Fibroblast of pulmonary artery (primary cell): ENCODE measurements around the gene TBC1D16.
"Not testable (repeated sequence)": the region's sequence is repeated elsewhere in the genome, so short reads cannot be mapped to it uniquely, and the experiment has no call there.

Experiments
- DNase-seq: peaks from one replicate; pipeline ENCODE4 v3.0.0-alpha.2; 2010; ENCODE audit warnings: low read depth
- H3K4me3 ChIP-seq: replicated peaks from 2 replicates; pipeline ENCODE4 v1.5.1; 2011; ENCODE audit warnings: low read depth, mild to moderate bottlenecking, control low read depth, low read length, moderate library complexity
- TF ChIP-seq, protein P1 (sequence below): IDR thresholded peaks from 2 replicates; pipeline ENCODE4 v1.5.1; 2011; ENCODE audit warnings: mild to moderate bottlenecking, control low read depth, low read length, inconsistent platforms; ENCODE audit errors: missing control alignments

Gene TBC1D16

DNA sequence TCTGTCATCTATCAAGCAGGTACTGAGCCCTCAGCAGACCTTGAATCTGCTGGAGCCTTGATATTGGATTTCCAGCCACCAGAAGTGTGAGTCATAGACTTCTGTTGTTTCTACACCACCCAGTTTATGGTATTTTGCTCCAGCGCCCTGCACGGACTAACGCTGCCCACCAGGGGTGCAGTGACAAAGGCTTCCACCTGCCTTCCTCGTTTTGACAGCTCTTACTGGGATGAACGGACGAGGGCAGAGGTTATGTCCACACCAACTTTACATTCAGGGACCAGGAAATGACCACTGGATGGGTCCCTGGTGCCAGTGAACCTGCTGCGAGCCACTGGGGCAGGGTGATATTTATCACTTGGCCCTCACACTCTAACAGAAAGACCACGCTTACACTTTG is 129.8 kb downstream of the TBC1D16 start:
- no peak for DNase-seq
- H3K4me3 ChIP-seq = no peak overlapping the region
- TF ChIP-seq, protein P1, sequence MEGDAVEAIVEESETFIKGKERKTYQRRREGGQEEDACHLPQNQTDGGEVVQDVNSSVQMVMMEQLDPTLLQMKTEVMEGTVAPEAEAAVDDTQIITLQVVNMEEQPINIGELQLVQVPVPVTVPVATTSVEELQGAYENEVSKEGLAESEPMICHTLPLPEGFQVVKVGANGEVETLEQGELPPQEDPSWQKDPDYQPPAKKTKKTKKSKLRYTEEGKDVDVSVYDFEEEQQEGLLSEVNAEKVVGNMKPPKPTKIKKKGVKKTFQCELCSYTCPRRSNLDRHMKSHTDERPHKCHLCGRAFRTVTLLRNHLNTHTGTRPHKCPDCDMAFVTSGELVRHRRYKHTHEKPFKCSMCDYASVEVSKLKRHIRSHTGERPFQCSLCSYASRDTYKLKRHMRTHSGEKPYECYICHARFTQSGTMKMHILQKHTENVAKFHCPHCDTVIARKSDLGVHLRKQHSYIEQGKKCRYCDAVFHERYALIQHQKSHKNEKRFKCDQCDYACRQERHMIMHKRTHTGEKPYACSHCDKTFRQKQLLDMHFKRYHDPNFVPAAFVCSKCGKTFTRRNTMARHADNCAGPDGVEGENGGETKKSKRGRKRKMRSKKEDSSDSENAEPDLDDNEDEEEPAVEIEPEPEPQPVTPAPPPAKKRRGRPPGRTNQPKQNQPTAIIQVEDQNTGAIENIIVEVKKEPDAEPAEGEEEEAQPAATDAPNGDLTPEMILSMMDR = no peak

DNA sequence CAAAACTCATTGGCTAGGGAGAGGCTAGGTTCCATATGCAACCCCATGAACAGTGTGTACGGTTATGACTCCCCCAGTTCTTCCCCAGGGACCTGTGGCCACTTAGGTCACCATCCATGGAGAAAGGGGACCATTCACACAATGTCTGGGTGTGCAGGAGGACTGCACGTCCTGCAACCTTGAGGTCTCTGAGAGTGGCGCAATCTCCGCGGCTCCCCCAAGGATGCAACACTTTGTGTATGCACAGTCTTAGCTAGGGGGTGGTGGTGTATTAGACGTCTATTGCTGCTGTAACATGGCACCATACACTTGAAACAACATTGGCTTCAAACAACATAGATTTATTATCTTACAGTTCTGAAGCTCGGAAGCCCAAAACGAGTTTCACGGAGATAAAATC is 130.8 kb downstream of the TBC1D16 start:
- H3K4me3 ChIP-seq = no peak overlapping the region
- no peak for DNase-seq
- TF ChIP-seq, protein P1 = no peak

DNA sequence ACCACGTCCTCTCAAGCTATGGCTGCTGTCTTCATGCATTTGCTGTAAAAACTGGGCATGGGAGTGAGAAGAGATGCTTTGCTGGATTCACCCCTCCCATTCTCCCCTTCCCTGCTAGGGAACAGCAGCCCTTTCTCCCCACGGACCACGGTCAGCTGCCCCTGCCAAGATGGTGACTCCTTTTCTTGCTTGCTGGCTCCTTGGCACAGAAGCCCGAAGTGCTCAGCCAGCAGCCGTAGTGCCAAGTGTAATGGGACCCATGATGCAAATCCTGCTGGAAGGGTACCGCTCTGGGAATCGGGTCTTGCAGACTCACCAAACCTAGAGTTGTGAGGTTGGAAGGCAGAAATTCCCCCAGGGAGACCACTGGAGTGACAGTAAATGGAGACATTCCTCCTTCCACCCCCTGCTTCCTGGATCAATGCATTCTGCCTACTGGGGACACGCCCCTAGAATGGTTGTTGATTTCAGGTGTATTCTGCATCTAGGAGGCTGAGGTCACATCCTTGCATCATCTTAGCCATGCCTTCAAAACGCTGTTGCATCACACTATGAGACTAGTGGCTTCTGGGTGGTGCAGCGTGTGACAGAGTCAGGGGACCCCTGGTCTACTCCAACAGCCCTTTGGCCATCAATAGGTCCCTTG is 133.4 kb downstream of the TBC1D16 start:
- DNase-seq = no peak
- TF ChIP-seq, protein P1 = no peak
- no peak overlapping the region for H3K4me3 ChIP-seq

DNA sequence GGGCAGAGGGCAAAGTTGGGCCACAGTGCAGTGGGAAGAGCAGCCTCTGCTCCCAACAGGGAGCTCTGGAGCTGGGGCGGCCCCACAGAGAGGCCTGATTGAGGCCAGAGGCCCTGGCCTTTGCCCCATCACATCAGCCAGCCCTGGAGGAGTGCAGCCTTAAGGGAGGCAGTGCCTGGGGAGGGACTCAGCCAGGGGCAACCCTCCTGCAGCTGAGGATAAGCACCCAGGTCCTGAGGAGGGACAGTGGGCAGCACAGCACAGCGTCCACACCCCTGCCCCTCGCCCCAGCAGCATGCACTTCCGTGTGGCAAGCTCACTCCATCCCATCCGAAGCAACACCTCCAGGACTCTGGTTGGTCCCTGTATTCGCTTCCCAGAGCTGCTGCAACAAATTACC is 134.5 kb downstream of the TBC1D16 start:
- H3K4me3 ChIP-seq = no peak overlapping the region
- DNase-seq = no peak
- TF ChIP-seq, protein P1 = no peak

DNA sequence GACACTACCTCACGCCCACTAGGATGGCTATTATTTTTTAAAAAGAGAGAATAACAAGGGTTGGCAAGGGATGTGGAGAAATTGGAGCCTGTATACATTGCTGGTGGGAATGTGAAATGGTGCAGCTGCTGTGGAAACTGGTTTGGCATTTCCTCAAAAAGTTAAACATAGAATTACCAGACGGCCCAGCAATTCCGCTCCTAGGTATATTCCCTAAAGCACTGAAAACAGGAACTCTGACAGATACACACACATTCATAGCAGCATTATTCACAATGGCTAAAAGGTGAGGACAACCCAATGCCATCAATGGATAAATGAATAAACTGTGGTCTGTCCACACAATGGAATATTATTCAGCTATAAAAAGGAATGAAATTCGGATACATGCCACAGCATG is 136.1 kb downstream of the TBC1D16 start:
- TF ChIP-seq, protein P1 = no peak
- DNase-seq = no peak
- no peak overlapping the region for H3K4me3 ChIP-seq

DNA sequence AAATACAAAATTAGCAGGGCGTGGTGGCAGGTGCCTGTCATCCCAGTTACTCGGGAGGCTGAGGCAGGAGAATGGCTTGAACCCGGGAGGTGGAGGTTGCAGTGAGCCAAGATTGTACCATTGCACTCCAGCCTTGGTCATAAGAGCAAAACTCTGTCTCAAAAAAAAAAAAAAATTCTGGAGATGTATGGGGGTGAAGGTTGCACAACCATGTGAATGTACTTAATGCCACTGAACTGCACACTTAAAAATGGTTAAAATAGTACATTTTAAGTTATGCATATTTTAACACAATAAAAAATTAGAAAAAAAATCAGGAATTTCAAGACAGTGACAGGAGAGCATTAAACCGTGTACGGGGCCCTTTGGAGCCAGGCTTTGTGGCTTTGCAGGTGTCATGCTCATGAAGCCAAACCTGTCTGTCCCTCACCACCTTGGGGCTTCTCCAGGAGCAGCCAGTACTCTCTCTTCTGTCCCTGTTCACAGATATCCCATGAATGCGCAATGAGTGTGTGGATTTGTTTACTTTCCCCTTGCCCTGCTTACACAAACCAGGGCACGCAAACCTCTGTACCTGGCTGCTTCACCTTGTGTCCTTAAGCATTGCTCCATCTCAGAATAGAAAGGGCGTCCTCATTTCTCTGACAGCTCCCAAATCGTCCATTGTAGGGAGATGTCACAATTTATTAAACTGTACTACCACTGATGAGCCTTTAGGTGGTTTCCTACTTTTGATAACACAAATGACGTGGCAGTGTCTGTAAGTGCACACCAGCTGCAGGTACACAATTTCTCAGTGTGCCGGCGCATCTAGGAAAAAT is 138.2 kb downstream of the TBC1D16 start:
- no peak for DNase-seq
- TF ChIP-seq, protein P1 = no peak
- H3K4me3 ChIP-seq = no peak overlapping the region

DNA sequence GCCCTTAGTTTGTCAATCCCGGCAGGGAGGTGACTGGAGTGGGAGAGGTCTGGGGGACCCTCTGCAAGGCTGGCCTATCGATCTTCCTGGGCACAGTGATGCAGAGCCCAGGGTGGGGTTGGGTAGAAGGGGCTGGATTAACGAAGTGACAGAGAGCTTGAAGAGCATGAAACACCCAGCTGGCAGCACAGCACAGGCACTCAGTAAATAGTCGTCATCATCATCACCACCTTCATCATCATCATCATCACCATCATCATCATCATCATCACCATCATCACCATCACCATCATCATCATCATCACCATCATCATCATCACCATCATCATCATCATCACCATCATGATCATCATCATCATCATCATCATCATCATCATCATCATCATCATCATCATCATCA is 142.2 kb downstream of the TBC1D16 start:
- not testable (repeated sequence) for H3K4me3 ChIP-seq, DNase-seq
